Left ventricle myocardium inferior (tissue), 1 donor: ENCODE results near the gene ACSM6. TPM values are rescaled to one million over a fixed set of nuclear protein-coding genes. Genes with fewer than 3 reads are reported as not detected.

ENCODE experiments used
- DNase-seq: peaks from one replicate; pipeline ENCODE4 v3.0.0-alpha.2; 2020
- H3K27ac ChIP-seq: fragments of 200-600 bp; replicated peaks from 2 replicates; pipeline ENCODE4 v1.8.0; 2021
- H3K27me3 ChIP-seq: fragments of 200-600 bp; 2 replicates; pipeline ENCODE4 v1.8.0; 2021; ENCODE audit warnings: low read depth
- H3K36me3 ChIP-seq: fragments of 200-600 bp; 2 replicates; pipeline ENCODE4 v1.8.0; 2021
- H3K4me1 ChIP-seq: fragments of 200-600 bp; 2 replicates; pipeline ENCODE4 v1.8.0; 2021
- H3K4me3 ChIP-seq: fragments of 200-600 bp; 2 replicates; pipeline ENCODE4 v1.8.0; 2021; ENCODE audit warnings: mild to moderate bottlenecking, moderate library complexity
- H3K9me3 ChIP-seq: fragments of 200-600 bp; replicated peaks from 2 replicates; pipeline ENCODE4 v1.8.0; 2021
- intact Hi-C: fragments of 100-400 bp; cut with micrococcal nuclease; formaldehyde crosslinking; loops from one replicate; pipeline ENCODE4 v1.11.0; 2022
- total RNA-seq: library from RNA; stranded (reverse); fragmentation: NEBNext Ultra II Directional; extraction: Animal tissue kit (Norgen Biotek cat#: 25700); gene quantifications from one replicate; pipeline ENCODE4 v1.2.1, GENCODE V29; 2021
- TF ChIP-seq, protein P1 (sequence below): fragments of 200-600 bp; IDR thresholded peaks from 2 replicates; pipeline ENCODE4 v1.8.0; 2021; ENCODE audit warnings: antibody characterized with exemption, mild to moderate bottlenecking, borderline replicate concordance
- donor health status: DM: no; HTN: yes; CAD: no; lungs with severe emphysema.

The ACSM6 gene
- total RNA-seq, 1 donor from 2014 or later = not detected

DNA sequence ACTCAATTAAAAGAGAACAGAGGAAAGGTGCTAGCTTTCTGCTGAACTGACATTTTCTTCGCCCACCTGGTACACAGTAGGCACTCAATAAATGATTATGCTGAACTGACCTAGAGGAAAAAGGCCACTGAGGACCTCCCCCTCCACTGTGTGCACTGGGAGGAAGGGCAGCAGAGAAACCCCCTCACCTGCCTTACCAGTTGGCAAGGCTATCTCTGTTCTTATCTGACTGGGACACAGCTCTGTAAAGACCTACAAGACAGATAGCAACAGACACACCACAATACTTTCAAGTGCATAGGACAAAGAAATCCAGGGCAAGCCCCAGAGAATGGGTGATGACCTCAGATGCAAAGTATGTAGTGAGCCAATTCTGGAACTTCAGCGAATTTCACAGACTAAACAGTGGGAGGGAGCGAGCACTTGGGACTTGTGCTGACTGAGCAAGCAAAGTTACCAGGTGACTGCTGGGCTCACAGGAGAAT is 66.4 kb downstream of the ACSM6 start:
- TF ChIP-seq, protein P1, sequence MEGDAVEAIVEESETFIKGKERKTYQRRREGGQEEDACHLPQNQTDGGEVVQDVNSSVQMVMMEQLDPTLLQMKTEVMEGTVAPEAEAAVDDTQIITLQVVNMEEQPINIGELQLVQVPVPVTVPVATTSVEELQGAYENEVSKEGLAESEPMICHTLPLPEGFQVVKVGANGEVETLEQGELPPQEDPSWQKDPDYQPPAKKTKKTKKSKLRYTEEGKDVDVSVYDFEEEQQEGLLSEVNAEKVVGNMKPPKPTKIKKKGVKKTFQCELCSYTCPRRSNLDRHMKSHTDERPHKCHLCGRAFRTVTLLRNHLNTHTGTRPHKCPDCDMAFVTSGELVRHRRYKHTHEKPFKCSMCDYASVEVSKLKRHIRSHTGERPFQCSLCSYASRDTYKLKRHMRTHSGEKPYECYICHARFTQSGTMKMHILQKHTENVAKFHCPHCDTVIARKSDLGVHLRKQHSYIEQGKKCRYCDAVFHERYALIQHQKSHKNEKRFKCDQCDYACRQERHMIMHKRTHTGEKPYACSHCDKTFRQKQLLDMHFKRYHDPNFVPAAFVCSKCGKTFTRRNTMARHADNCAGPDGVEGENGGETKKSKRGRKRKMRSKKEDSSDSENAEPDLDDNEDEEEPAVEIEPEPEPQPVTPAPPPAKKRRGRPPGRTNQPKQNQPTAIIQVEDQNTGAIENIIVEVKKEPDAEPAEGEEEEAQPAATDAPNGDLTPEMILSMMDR = no peak
- peak overlapping the region; percentile 82 for H3K27ac ChIP-seq
- H3K9me3 ChIP-seq = peaks cover 6% of the 10 kb centered on the region
- no peak for DNase-seq
- peak overlapping the region; percentile 1 for H3K4me3 ChIP-seq
- intact Hi-C loops = no loop called here
- no peaks in the 10 kb centered on the region for H3K27me3 ChIP-seq
- H3K36me3 ChIP-seq = peaks cover 77% of the 10 kb centered on the region
- peaks cover 56% of the 10 kb centered on the region for H3K4me1 ChIP-seq

DNA sequence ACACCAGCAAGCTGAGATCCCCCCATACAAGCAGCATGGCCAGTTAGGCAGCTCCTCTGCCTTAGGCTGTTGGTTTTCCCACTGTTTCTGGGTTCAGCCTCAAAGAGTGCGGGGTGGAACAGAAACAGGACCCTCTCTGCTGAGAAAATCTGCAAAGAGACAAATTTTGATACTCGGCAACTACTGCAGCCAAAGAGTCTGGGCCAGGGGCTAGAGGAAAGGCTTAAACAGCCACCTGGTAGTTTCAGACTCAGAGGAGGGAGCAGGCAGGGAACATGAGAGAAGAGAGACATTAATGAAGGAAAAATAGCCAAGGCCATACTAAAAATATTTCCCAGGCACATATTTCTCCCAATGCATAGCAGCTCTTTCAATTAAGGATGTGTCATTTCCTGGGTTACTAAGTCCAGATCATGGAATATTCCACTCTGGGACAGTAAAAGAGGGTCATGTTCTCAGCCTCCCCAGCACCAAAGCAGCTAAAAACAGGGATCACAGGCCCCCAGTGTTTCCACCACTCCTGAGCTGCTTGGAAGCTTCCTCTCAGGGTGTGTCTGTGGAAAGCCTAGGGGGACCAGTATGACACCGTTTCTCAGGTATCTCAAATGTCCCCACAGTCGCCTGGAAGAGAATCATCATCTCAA is 67.0 kb downstream of the ACSM6 start:
- intact Hi-C loops = no loop called here
- H3K27me3 ChIP-seq = no peaks in the 10 kb centered on the region
- peaks cover 78% of the 10 kb centered on the region for H3K36me3 ChIP-seq
- no peak for DNase-seq
- TF ChIP-seq, protein P1 = no peak
- peaks cover 6% of the 10 kb centered on the region for H3K9me3 ChIP-seq
- peak overlapping the region; percentile 1 for H3K4me3 ChIP-seq
- peak overlapping the region; percentile 82 for H3K27ac ChIP-seq
- peaks cover 62% of the 10 kb centered on the region for H3K4me1 ChIP-seq

DNA sequence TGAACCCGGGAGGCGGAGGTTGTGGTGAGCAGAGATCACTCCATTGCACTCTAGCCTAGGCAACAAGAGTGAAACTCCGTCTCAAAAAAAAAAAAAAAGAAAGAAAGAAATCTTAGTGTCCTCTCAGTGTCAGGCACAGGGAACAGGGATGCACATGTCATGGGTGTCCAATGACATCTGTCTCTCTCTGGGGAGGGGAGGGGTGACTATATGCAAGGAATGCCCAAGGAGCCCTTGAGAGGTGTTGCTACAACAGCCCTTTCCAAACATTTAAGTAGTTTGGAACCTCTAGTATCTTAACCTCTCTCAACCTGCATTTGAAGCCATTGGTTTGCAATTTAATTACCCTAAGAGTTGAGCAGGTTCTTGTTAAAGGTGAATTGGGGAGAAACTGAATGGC is 67.9 kb downstream of the ACSM6 start:
- no peak overlapping the region for H3K4me3 ChIP-seq
- peak overlapping the region; percentile 82 for H3K27ac ChIP-seq
- intact Hi-C loops = no loop called here
- TF ChIP-seq, protein P1 = no peak
- DNase-seq = no peak
- H3K9me3 ChIP-seq = no peaks in the 10 kb centered on the region
- H3K36me3 ChIP-seq = peaks cover 71% of the 10 kb centered on the region
- no peaks in the 10 kb centered on the region for H3K27me3 ChIP-seq
- H3K4me1 ChIP-seq = peaks cover 71% of the 10 kb centered on the region

DNA sequence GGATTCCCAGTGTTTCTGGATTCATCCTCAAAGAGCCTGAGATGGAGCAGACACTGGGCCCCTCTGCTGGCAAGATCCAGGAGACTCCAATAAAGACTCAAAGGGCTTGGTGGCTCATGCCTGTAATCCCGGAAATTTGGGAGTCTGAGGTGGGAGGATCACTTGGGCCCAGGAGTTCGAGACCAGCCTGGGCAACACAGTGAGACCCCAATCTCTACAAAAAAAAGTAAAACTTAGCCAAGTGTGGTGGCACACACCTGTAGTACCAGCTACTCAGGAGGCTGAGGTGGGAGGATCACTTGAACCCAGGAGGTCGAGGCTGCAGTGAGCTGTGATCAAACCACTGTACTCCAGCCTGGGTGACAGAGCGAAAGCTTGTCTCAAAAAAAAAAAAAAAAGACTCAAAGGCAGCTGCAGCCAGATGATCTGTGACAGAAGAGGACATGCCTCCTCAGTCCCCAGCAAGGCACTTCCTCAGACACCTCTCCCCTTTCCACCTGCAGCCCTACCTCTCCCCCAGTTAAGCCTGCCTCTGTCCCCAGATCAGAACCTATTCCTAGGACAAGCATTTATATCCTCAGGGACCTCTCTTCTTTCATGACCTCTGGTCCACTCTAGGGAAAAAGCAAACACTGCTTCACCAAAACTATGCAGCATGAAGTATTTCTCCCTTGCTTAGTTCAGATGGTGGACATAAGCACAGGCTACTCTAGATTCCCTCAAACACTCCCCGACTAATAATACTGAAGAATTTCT is 68.9 kb downstream of the ACSM6 start:
- Histone ChIP-seq H3K4me3 (no peak overlapping the region), H3K9me3 (no peaks in the 10 kb centered on the region), H3K27ac (peak overlapping the region; percentile 36), H3K36me3 (peaks cover 61% of the 10 kb centered on the region), H3K4me1 (peaks cover 81% of the 10 kb centered on the region), H3K27me3 (no peaks in the 10 kb centered on the region)
- TF ChIP-seq, protein P1 = no peak
- intact Hi-C loops = no loop called here
- no peak for DNase-seq

DNA sequence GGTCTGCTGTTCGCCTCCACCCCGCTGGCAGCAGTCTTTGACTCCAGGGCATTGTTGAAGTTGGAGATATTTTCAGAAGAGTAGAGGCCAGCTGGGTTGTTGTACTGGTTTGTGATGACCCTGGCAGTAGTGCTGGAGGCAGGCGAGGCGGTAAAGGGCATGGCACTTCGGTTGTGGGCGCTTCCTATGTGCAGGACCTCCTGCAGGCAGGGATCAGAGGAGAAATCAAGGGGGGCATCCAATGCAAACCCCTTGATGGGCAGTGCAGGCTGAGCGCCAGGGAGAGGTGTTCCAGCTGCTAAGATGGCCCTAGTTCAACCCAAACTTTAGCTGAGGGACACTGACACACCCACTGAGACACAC is 69.8 kb downstream of the ACSM6 start:
- Histone ChIP-seq H3K9me3 (no peaks in the 10 kb centered on the region), H3K4me3 (no peak overlapping the region), H3K27me3 (no peaks in the 10 kb centered on the region), H3K27ac (peak overlapping the region; percentile 36), H3K36me3 (peaks cover 51% of the 10 kb centered on the region), H3K4me1 (peaks cover 90% of the 10 kb centered on the region)
- TF ChIP-seq, protein P1 = no peak
- intact Hi-C loops = no loop called here
- no peak for DNase-seq
